Endothelial cell of umbilical vein (primary cell): ENCODE measurements around the gene ARFGEF3. TPM values are rescaled to one million over a fixed set of nuclear protein-coding genes. Genes with fewer than 3 reads are reported as not detected.

Source experiments
- BruUV-seq: library from RNA; stranded (reverse); fragments of 400-500 nt; replicated peaks from 2 replicates; lab custom pipeline; 2021; lab: Mats Ljungman, UMichigan
- CTCF ChIA-PET: fragments of 300-600, 350-600 bp; sonication (Branson Sonifier 250); formaldehyde crosslinking; loops from one replicate; lab custom pipeline; 2021; ENCODE audit warnings: antibody characterized with exemption, inconsistent platforms; lab: Charles Lee
- POLR2A ChIA-PET: fragments of 300-600, 350-600 bp; sonication (Branson Sonifier 250); formaldehyde crosslinking; loops from one replicate; lab custom pipeline; 2021; ENCODE audit warnings: antibody characterized with exemption, inconsistent platforms; lab: Charles Lee
- DNase-seq: peaks from one replicate; pipeline ENCODE4 v3.0.0-alpha.2; 2011; ENCODE audit warnings: low read depth, low spot score
- FAIRE-seq: peaks from 2 replicates; lab custom pipeline; 2011; peaks lifted over from hg19 to GRCh38; lab: Jason Lieb, UNC
- H2AFZ ChIP-seq: 2 replicates; pipeline ENCODE4 v1.6.0; 2012; ENCODE audit warnings: low read depth, low read length, control low read depth, inconsistent platforms
- H3K27ac ChIP-seq: 2 replicates; pipeline ENCODE4 v1.5.1; 2011; ENCODE audit warnings: low read depth, mild to moderate bottlenecking, control low read depth, low read length, moderate library complexity; ENCODE audit not compliant: insufficient read depth
- H3K27me3 ChIP-seq, 2 experiments: 2 replicates each; pipeline versions ENCODE4 v1.6.0 to v1.6.1; 2011; ENCODE audit warnings: low read length in 2 of 2, mixed read lengths in 1 of 2; ENCODE audit not compliant: control insufficient read depth in 2 of 2, insufficient read depth in 2 of 2
- H3K36me3 ChIP-seq, 2 experiments: 2 replicates in 1 of 2; 3 replicates in 1 of 2; pipeline ENCODE4 v1.5.1; 2011; ENCODE audit warnings: low read length in 2 of 2, mild to moderate bottlenecking in 1 of 2, moderate library complexity in 1 of 2; ENCODE audit not compliant: control insufficient read depth in 2 of 2, insufficient read depth in 2 of 2; ENCODE audit errors: extremely low read depth in 1 of 2
- H3K4me1 ChIP-seq: 3 replicates; pipeline ENCODE4 v1.5.1; 2011; ENCODE audit warnings: mild to moderate bottlenecking, low read length; ENCODE audit not compliant: control insufficient read depth, insufficient read depth; ENCODE audit errors: extremely low read depth
- H3K4me2 ChIP-seq: 2 replicates; pipeline ENCODE4 v1.6.1; 2011; ENCODE audit warnings: low read length, control low read depth, mixed read lengths; ENCODE audit not compliant: insufficient read depth
- H3K4me3 ChIP-seq, 3 experiments: fragments of 200-600 bp in 1 of 3; sonication (generic), shearing (Covaris generic) in 1 of 3; replicated peaks in 1 of 3; 2 replicates each; pipeline ENCODE4 v1.5.1; 2011 to 2016; ENCODE audit warnings: control low read depth in 3 of 3, low read length in 3 of 3, mild to moderate bottlenecking in 2 of 3, inconsistent platforms in 1 of 3, low read depth in 1 of 3, moderate library complexity in 1 of 3; ENCODE audit not compliant: insufficient read depth in 1 of 3
- H3K79me2 ChIP-seq: 2 replicates; pipeline ENCODE4 v1.6.0; 2012; ENCODE audit warnings: low read length, inconsistent platforms; ENCODE audit not compliant: control insufficient read depth, insufficient read depth
- H3K9ac ChIP-seq: replicated peaks from 2 replicates; pipeline ENCODE3; 2011; ENCODE audit warnings: low read length, control low read depth; ENCODE audit not compliant: insufficient read depth; ENCODE audit errors: extremely low read depth
- H3K9me1 ChIP-seq: replicated peaks from 3 replicates; pipeline ENCODE4 v1.6.0; 2011; ENCODE audit warnings: mild to moderate bottlenecking, low read length; ENCODE audit not compliant: control insufficient read depth, insufficient read depth; ENCODE audit errors: extremely low read depth
- H3K9me3 ChIP-seq: replicated peaks from 2 replicates; pipeline ENCODE4 v1.5.1; 2012; ENCODE audit warnings: low read length, inconsistent platforms; ENCODE audit not compliant: control insufficient read depth, insufficient read depth
- H4K20me1 ChIP-seq: replicated peaks from 2 replicates; pipeline ENCODE3; 2011; ENCODE audit warnings: mild to moderate bottlenecking, low read length; ENCODE audit not compliant: control insufficient read depth, insufficient read depth; ENCODE audit errors: extremely low read depth
- EZH2 ChIP-seq: IDR thresholded peaks from 2 replicates; pipeline ENCODE4 v1.6.1; 2012; ENCODE audit warnings: borderline replicate concordance, low read depth, mild to moderate bottlenecking, moderate library complexity, low read length, inconsistent platforms; ENCODE audit not compliant: severe bottlenecking
- FOS ChIP-seq: IDR thresholded peaks from 2 replicates; pipeline ENCODE4 v1.6.1; 2011; ENCODE audit warnings: mild to moderate bottlenecking, low read length, moderate library complexity, borderline replicate concordance; ENCODE audit not compliant: insufficient read depth
- GATA2 ChIP-seq: IDR thresholded peaks from 2 replicates; pipeline ENCODE4 v1.7.0; 2011; ENCODE audit warnings: low read depth, mild to moderate bottlenecking, moderate library complexity, mixed read lengths, low read length; ENCODE audit not compliant: insufficient read length, insufficient read depth
- JUN ChIP-seq: IDR thresholded peaks from 2 replicates; pipeline ENCODE4 v1.6.1; 2011; ENCODE audit warnings: borderline replicate concordance, low read depth; ENCODE audit not compliant: insufficient read length, insufficient read depth
- MAX ChIP-seq: IDR thresholded peaks from 2 replicates; pipeline ENCODE4 v1.6.1; 2011; ENCODE audit not compliant: insufficient read depth, insufficient read length
- MYC ChIP-seq: IDR thresholded peaks from one replicate; pipeline ENCODE4 v1.6.1; 2011; ENCODE audit warnings: mild to moderate bottlenecking, low read depth, low read length
- POLR2A ChIP-seq: IDR thresholded peaks from 2 replicates; pipeline ENCODE4 v1.6.1; 2012; ENCODE audit warnings: low read depth, mild to moderate bottlenecking, control low read depth, low read length
- POLR2AphosphoS5 ChIP-seq: IDR thresholded peaks from 2 replicates; pipeline ENCODE4 v1.6.1; 2012; ENCODE audit warnings: low read depth, mild to moderate bottlenecking, control low read depth, low read length, moderate library complexity; ENCODE audit not compliant: insufficient read depth
- dilution Hi-C: fragments of 300-500 bp; cut with MboI; formaldehyde crosslinking; loops from one replicate; pipeline ENCODE4 v1.15.0; 2019; ENCODE audit warnings: low sequenced_read_pairs; ENCODE audit not compliant: extremely low pct_ligation_motif_present
- intact Hi-C: fragments of 100-400 bp; cut with micrococcal nuclease; formaldehyde crosslinking; loops from one replicate; pipeline ENCODE4 v1.10.0; 2022
- polyA plus RNA-seq, 4 experiments: library from polyadenylated mRNA; depleted of rRNA in 3 of 4; stranded (reverse) in 3 of 4; unstranded in 1 of 4; fragments of >200 nt; gene quantifications; 2 replicates each; pipeline versions ENCODE4 v1.2.1 to v1.2.3, GENCODE V29; 2011 to 2012; ENCODE audit warnings: missing spikeins in 1 of 4
- total RNA-seq: library from RNA; stranded (reverse); gene quantifications from 2 replicates; pipeline ENCODE4 v1.2.3, GENCODE V29; 2021
- TF ChIP-seq, protein P1 (sequence below), 2 donors: IDR thresholded peaks; 1 replicate in 1 of 2; 2 replicates in 1 of 2; pipeline ENCODE4 v1.5.1; 2011; ENCODE audit warnings: low read length in 2 of 2, mild to moderate bottlenecking in 2 of 2, moderate library complexity in 2 of 2, control low read depth in 1 of 2, inconsistent platforms in 1 of 2, low read depth in 1 of 2; ENCODE audit not compliant: insufficient read depth in 1 of 2; ENCODE audit errors: extremely low read depth in 1 of 2

ARFGEF3 gene
- total and polyA plus RNA-seq, 2 donors (not counting 3 experiments of a cell fraction or from before 2014, with no cell fraction given), result 1.3 to 7.3 TPM

DNA sequence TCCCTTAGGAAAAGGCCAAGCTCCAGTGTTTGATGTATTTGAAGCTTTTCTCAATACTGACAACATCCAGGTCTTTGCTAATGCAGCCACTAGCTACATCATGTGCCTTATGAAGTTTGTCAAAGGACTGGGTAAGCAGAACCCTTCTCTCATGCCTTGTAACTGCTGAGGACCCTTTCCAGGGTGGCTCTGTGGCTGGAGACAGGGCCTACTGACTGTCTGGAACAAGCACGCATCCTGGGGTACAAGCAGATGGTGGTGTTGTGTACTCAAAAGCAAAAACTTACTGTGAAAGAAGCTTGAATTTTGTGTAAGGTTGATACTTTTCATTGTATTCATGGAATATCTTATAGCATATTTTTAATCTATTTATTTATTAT lies 147.0 kb downstream of the ARFGEF3 start:
- dilution Hi-C loops, result no loop called here
- FAIRE-seq (no peak), DNase-seq (no peak)
- Histone ChIP-seq H3K27me3 (no peaks in the 10 kb centered on the region), H3K9me1 (no peaks in the 10 kb centered on the region), H4K20me1 (no peaks in the 10 kb centered on the region), H3K9ac (no peak overlapping the region), H3K4me2 (no peak overlapping the region), H2AFZ (no peak overlapping the region), H3K9me3 (no peaks in the 10 kb centered on the region), H3K4me1 (no peaks in the 10 kb centered on the region), H3K79me2 (no peaks in the 10 kb centered on the region), H3K27ac (no peak overlapping the region), H3K4me3 (no peak overlapping the region), H3K36me3 (no peaks in the 10 kb centered on the region)
- no TSS peak for BruUV-seq
- intact Hi-C loops, result no loop called here
- POLR2A ChIA-PET, result no interaction called here
- no peak for TF ChIP-seq POLR2A
- TF ChIP-seq EZH2, result no peak
- no peak for TF ChIP-seq POLR2AphosphoS5
- no peak for TF ChIP-seq GATA2
- TF ChIP-seq MAX, result no peak
- no peak for TF ChIP-seq MYC
- TF ChIP-seq, protein P1, sequence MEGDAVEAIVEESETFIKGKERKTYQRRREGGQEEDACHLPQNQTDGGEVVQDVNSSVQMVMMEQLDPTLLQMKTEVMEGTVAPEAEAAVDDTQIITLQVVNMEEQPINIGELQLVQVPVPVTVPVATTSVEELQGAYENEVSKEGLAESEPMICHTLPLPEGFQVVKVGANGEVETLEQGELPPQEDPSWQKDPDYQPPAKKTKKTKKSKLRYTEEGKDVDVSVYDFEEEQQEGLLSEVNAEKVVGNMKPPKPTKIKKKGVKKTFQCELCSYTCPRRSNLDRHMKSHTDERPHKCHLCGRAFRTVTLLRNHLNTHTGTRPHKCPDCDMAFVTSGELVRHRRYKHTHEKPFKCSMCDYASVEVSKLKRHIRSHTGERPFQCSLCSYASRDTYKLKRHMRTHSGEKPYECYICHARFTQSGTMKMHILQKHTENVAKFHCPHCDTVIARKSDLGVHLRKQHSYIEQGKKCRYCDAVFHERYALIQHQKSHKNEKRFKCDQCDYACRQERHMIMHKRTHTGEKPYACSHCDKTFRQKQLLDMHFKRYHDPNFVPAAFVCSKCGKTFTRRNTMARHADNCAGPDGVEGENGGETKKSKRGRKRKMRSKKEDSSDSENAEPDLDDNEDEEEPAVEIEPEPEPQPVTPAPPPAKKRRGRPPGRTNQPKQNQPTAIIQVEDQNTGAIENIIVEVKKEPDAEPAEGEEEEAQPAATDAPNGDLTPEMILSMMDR (IDR thresholded peaks at IDR 0.05; ENCODE audit: extremely low read depth in 1 of 2, insufficient read depth in 1 of 2, low read depth in 1 of 2, low read length in 2 of 2), result no peak
- no peak for TF ChIP-seq JUN
- no peak for TF ChIP-seq FOS
- CTCF ChIA-PET, result no interaction called here
